CD4-positive, alpha-beta T cell treated with Interleukin-6 for 4 hours (primary cell): ENCODE data around the gene RAPGEF1.

Source experiments
- DNase-seq: peaks from one replicate; pipeline ENCODE4 v3.0.0-alpha.2; 2020; ENCODE audit warnings: mixed read lengths

The RAPGEF1 gene

GRCh38 chr9:131745610-131746009 is 5.7 kb upstream of the RAPGEF1 start:
- no peak for DNase-seq

- no peak for DNase-seq
Measured at GRCh38 chr9:131744720-131745201, 4.9 kb upstream of the RAPGEF1 start.

- DNase-seq: peak; percentile 68
Measured at GRCh38 chr9:131744171-131744719, 4.4 kb upstream of the RAPGEF1 start.

- DNase-seq: no peak
Measured at GRCh38 chr9:131743501-131743900, 3.6 kb upstream of the RAPGEF1 start.

GRCh38 chr9:131743096-131743495 is 3.2 kb upstream of the RAPGEF1 start:
- no peak for DNase-seq

- DNase-seq: no peak
Measured at GRCh38 chr9:131740898-131741297, 1.0 kb upstream of the RAPGEF1 start.

GRCh38 chr9:131739133-131739958 is 530 bp downstream of the RAPGEF1 start:
- peak; percentile 53 for DNase-seq

- no peak for DNase-seq
Measured at GRCh38 chr9:131738293-131739132, 1.4 kb downstream of the RAPGEF1 start.

- DNase-seq: no peak
Measured at GRCh38 chr9:131737426-131737825, 2.5 kb downstream of the RAPGEF1 start.

GRCh38 chr9:131736431-131736830 is 3.4 kb downstream of the RAPGEF1 start:
- no peak for DNase-seq

- DNase-seq: peak; percentile 42
Measured at GRCh38 chr9:131735238-131736128, 4.4 kb downstream of the RAPGEF1 start.

- DNase-seq: no peak
Measured at GRCh38 chr9:131734781-131735180, 5.1 kb downstream of the RAPGEF1 start.

GRCh38 chr9:131734165-131734610 is 5.7 kb downstream of the RAPGEF1 start:
- peak; percentile 69 for DNase-seq

GRCh38 chr9:131733541-131734061 is 6.3 kb downstream of the RAPGEF1 start:
- DNase-seq: peak; percentile 45

- DNase-seq: peak; percentile 62
Measured at GRCh38 chr9:131732636-131733289, 7.1 kb downstream of the RAPGEF1 start.

GRCh38 chr9:131732061-131732526 is 7.8 kb downstream of the RAPGEF1 start:
- no peak for DNase-seq

GRCh38 chr9:131731644-131732043 is 8.2 kb downstream of the RAPGEF1 start:
- DNase-seq: peak; percentile 45

- DNase-seq: no peak
Measured at GRCh38 chr9:131731237-131731636, 8.6 kb downstream of the RAPGEF1 start.

- DNase-seq: peak; percentile 73
Measured at GRCh38 chr9:131728961-131729360, 10.9 kb downstream of the RAPGEF1 start.

GRCh38 chr9:131728546-131728910 is 11.3 kb downstream of the RAPGEF1 start:
- no peak for DNase-seq

GRCh38 chr9:131727795-131728545 is 11.9 kb downstream of the RAPGEF1 start:
- DNase-seq: no peak
